Psoas muscle (tissue), 8 donors: ENCODE results near the gene NANS. TPM values are rescaled to one million over a fixed set of nuclear protein-coding genes. Genes with fewer than 3 reads are reported as not detected.

Source experiments
- ATAC-seq, 4 donors: fragments of 200-7000 bp; cut with Tn5 transposase; one replicate each; pipeline ENCODE4 v1.9.1; 2020; ENCODE audit warnings: moderate library complexity in 3 of 4, mild to moderate bottlenecking in 2 of 4
- DNase-seq, 2 donors: peaks; one replicate each; pipeline ENCODE4 v3.0.0-alpha.2; 2020
- H3K27ac ChIP-seq: fragments of 200-600 bp; one replicate; pipeline ENCODE4 v1.8.0; 2022
- H3K27me3 ChIP-seq, 3 donors: fragments of 200-600 bp in 1 of 3; one replicate each; pipeline versions ENCODE4 v1.6.1 to v1.8.0; 2013 to 2022; ENCODE audit warnings: low read length in 2 of 3, mild to moderate bottlenecking in 2 of 3, moderate library complexity in 1 of 3; ENCODE audit not compliant: insufficient read depth in 3 of 3
- H3K36me3 ChIP-seq, 2 donors: fragments of 200-600 bp in 1 of 2; one replicate each; pipeline versions ENCODE4 v1.6.1 to v1.8.0; 2013 to 2022; ENCODE audit warnings: low read depth in 1 of 2, mild to moderate bottlenecking in 1 of 2, moderate library complexity in 1 of 2; ENCODE audit not compliant: insufficient read depth in 1 of 2
- H3K4me1 ChIP-seq: fragments of 200-600 bp; one replicate; pipeline ENCODE4 v1.8.0; 2022
- H3K4me3 ChIP-seq: fragments of 200-600 bp; one replicate; pipeline ENCODE4 v1.8.0; 2022; ENCODE audit warnings: mild to moderate bottlenecking
- H3K9me3 ChIP-seq: fragments of 200-600 bp; one replicate; pipeline ENCODE4 v1.8.0; 2022
- CTCF ChIP-seq: fragments of 200-600 bp; IDR thresholded peaks from one replicate; pipeline ENCODE4 v1.8.0; 2022; ENCODE audit warnings: antibody characterized with exemption
- WGBS, 3 donors: extraction: QIAGEN DNeasy Blood & Tissue Kit; methylation state at CpG; one replicate each; pipeline versions ENCODE4 v1.1.6 to v1.1.7; 2013; 5-methylcytosine and 5-hydroxymethylcytosine counted together
- intact Hi-C, 2 donors: fragments of 100-400 bp; cut with DNase I; formaldehyde crosslinking; loops; one replicate each; pipeline versions ENCODE4 v1.11.0 to v1.14.2; 2022
- polyA plus RNA-seq, 3 donors: library from polyadenylated mRNA; stranded (reverse); fragments of 200-250 nt; gene quantifications; one replicate each; pipeline ENCODE4 v1.2.3, GENCODE V29; 2013
- total RNA-seq, 4 donors: library from RNA; stranded (reverse); fragmentation: NEBNext Ultra II Directional in 2 of 4; extraction: Animal tissue kit (Norgen Biotek cat#: 25700) in 2 of 4; gene quantifications; one replicate each; pipeline versions ENCODE4 v1.2.1 to v1.2.4, GENCODE V29; 2021 to 2023
- donor health status: healthy with polysubstance abuse.
- donor health status: DM: no; HTN: no; CAD: no; lungs with moderate emphysema.
- donor health status: Bipolar disorder and iron deficiency.
- donor health status: healthy.
- donor health status: DM: yes; HTN: yes; CAD: no.
- donor health status: DM: no; HTN: no; CAD: no.
- donor health status: DM: no; HTN: no; CAD: no.
- donor health status: DM: yes; HTN: yes; CAD: no.

NANS gene
- total and polyA plus RNA-seq, 7 donors = 21.1 to 168 (median 33.2) TPM

DNA sequence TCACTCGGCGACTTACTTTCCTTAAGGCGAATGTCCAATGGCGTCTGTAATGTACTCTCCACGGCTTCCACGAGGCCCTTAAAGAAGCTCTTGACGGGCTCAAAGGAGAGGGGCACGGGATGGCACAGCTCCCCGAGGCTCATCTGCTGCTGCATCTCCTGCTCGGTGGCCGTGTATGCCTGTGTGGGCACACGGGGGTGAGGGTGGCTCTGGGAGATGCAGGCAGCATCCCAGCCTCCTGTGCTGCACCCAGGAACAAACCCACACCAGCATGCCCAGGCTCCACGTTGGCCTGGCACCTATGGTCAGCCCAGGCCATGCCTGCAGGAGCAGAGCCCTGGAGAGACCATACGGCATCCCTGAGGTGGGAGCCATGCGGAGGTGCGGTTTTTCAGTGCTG, 38.3 kb downstream of the NANS start:
- intact Hi-C loops = no loop called here
- 87 to 92% (median 91%) methylated on average over 16 of the region's 16 CpGs for WGBS, 3 donors

DNA sequence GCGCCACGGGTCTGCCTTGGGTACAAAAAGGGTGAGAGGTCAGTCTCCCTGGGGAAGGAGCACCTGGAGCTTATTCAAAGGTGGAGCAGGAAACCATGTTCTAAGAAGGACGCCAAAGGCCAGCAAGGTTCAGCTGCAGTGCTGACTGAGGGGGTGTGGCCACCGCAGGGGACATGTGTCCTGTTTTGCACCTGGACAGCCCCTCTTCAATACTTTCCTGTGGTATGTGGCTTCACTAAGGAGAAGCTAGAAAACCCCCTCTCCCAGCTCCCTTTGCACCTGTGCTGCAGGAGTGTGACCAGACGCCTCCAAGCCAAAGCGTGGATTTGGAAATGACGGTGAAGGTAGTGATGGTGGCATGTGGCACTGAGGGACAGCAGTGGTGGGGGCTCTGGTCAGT, 38.9 kb downstream of the NANS start:
- no peak for ATAC-seq
- no peaks in the 10 kb centered on the region for H3K36me3 ChIP-seq
- no peak overlapping the region for H3K27ac ChIP-seq
- no peaks in the 10 kb centered on the region for H3K9me3 ChIP-seq
- TF ChIP-seq CTCF = no peak
- intact Hi-C loops = no loop called here
- H3K27me3 ChIP-seq = peaks cover 0 to 10% (median 10%) of the 10 kb centered on the region in 3 donors
- DNase-seq = no peak
- H3K4me3 ChIP-seq = no peak overlapping the region
- 82 to 87% (median 87%) methylated on average over 7 of the region's 7 CpGs for WGBS, 3 donors
- H3K4me1 ChIP-seq = no peaks in the 10 kb centered on the region

More for the DNA sequence above, 38.3 kb downstream of the NANS start:
- DNase-seq (no peak), ATAC-seq (no peak)
- TF ChIP-seq CTCF = no peak
- Histone ChIP-seq H3K27ac (no peak overlapping the region), H3K27me3 (peaks cover 0 to 15% (median 10%) of the 10 kb centered on the region in 3 donors), H3K36me3 (no peaks in the 10 kb centered on the region), H3K9me3 (no peaks in the 10 kb centered on the region), H3K4me1 (no peaks in the 10 kb centered on the region), H3K4me3 (no peak overlapping the region)

- intact Hi-C loops = no loop called here
- DNase-seq (no peak), ATAC-seq (no peak)
- 91 to 93% (median 93%) methylated on average over 5 of the region's 5 CpGs for WGBS, 3 donors
- no peaks in the 10 kb centered on the region for H3K9me3 ChIP-seq
- H3K4me1 ChIP-seq = no peaks in the 10 kb centered on the region
- peaks cover 0 to 10% (median 3%) of the 10 kb centered on the region in 3 donors for H3K27me3 ChIP-seq
- H3K4me3 ChIP-seq = no peak overlapping the region
- no peaks in the 10 kb centered on the region for H3K36me3 ChIP-seq
- TF ChIP-seq CTCF = no peak
- H3K27ac ChIP-seq = no peak overlapping the region
Observed at GRCh38 chr9:98096091-98096490, 39.6 kb downstream of the NANS start.

DNA sequence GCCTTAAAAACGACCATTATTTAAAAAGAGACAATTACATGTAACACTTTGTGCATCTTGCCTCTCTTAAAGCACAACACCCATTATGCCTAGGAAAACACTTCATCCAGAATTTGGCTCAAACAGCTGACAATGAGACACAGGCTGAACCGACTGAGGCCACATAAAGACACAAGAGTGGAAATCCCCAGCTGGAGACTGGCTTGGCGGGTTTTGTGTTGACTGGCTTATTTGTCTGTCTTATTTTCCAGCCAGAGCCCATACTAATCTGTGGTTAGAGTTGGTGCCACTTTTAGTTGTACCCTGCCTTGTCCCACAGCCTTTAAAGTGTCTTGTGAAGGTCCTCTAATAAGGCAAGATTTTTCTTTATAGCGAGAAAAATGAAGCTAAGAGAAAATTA, 41.3 kb downstream of the NANS start:
- intact Hi-C loops = no loop called here
- Histone ChIP-seq H3K27ac (no peak overlapping the region), H3K27me3 (peaks cover 0 to 3% (median 0%) of the 10 kb centered on the region in 3 donors), H3K9me3 (no peaks in the 10 kb centered on the region), H3K4me1 (no peaks in the 10 kb centered on the region), H3K36me3 (no peaks in the 10 kb centered on the region), H3K4me3 (no peak overlapping the region)
- TF ChIP-seq CTCF = no peak
- no peak for ATAC-seq
- 62 to 76% (median 69%) methylated on average over 4 of the region's 4 CpGs for WGBS, 3 donors
- DNase-seq = no peak

GRCh38 chr9:98099346-98099745, 42.8 kb downstream of the NANS start:
- DNase-seq (no peak), ATAC-seq (no peak)
- Histone ChIP-seq H3K36me3 (no peaks in the 10 kb centered on the region), H3K4me3 (no peak overlapping the region), H3K4me1 (no peaks in the 10 kb centered on the region), H3K27me3 (no peaks in the 10 kb centered on the region), H3K27ac (no peak overlapping the region), H3K9me3 (no peaks in the 10 kb centered on the region)
- 92 to 100% (median 94%) methylated on average over 2 of the region's 2 CpGs for WGBS, 3 donors
- no peak for TF ChIP-seq CTCF
- intact Hi-C loops = no loop called here
